ENCODE data around the gene F7. TPM values are rescaled to one million over a fixed set of nuclear protein-coding genes. Genes with fewer than 3 reads are reported as not detected.

The F7 gene
- total RNA-seq, 1 experiment from 2014 or later: not detected

GRCh38 chr13:113074876-113075275, 30.7 kb upstream of the F7 start:
- H3K36me3 ChIP-seq (ENCODE audit: control insufficient read depth, insufficient read depth, low read length): no peaks in the 10 kb centered on the region
- BruUV-seq (replicated peaks): no TSS peak
- intact Hi-C loops (cut with micrococcal nuclease; ENCODE audit: unreplicated experiment) (no loop called here), in situ Hi-C loops (cut with HindIII; ENCODE audit: low pct_unique_long_range_greater_than_20kb, low sequenced_read_pairs) (no loop called here)
- H3K27ac ChIP-seq (ENCODE audit: low read length): no peak overlapping the region
- ATAC-seq: no peak
- no peaks in the 10 kb centered on the region for H3K9me3 ChIP-seq (ENCODE audit: control insufficient read depth, insufficient read depth, low read depth, low read length)
- H3K4me1 ChIP-seq (ENCODE audit: control insufficient read depth, insufficient read depth, low read length): no peaks in the 10 kb centered on the region
- POLR2A ChIA-PET: interaction anchor here (0.7 kb wide), 1 partner anchor 134 kb away, joined by 6 read pairs; the partner anchor contains the start of gene PCID2
- CTCF ChIA-PET: interaction anchor here (0.5 kb wide), 1 partner anchor 220 kb away, joined by 4 read pairs; no protein-coding TSS in a partner anchor
- DNase-seq (ENCODE audit: low read depth, low spot score): no peak
- H3K27me3 ChIP-seq (ENCODE audit: control insufficient read depth, insufficient read depth, low read length): no peaks in the 10 kb centered on the region
- H3K4me3 ChIP-seq (ENCODE audit: low read depth in 2 of 2, low read length in 2 of 2): no peak overlapping the region
- no peak for TF ChIP-seq CTCF (IDR thresholded peaks at IDR 0.05)
- no peak for TF ChIP-seq REST (IDR thresholded peaks at IDR 0.05; ENCODE audit: insufficient read depth in 1 of 2, low read depth in 2 of 2, low read length in 1 of 2)
- no peak for TF ChIP-seq TCF7L2 (IDR thresholded peaks at IDR 0.05; ENCODE audit: low read depth, low read length)
- no peak for TF ChIP-seq SIN3A (IDR thresholded peaks at IDR 0.05; ENCODE audit: borderline replicate concordance, insufficient read depth, low read depth, low read length)
- TF ChIP-seq POLR2AphosphoS5 (IDR thresholded peaks at IDR 0.05; ENCODE audit: low read depth, low read length): no peak

- H3K27ac ChIP-seq (ENCODE audit: low read length): no peak overlapping the region
- TF ChIP-seq CTCF (IDR thresholded peaks at IDR 0.05): no peak
- H3K4me3 ChIP-seq (ENCODE audit: low read depth in 2 of 2, low read length in 2 of 2): no peak overlapping the region
- no peak for DNase-seq (ENCODE audit: low read depth, low spot score)
- CTCF ChIA-PET: no interaction called here
- no peaks in the 10 kb centered on the region for H3K9me3 ChIP-seq (ENCODE audit: control insufficient read depth, insufficient read depth, low read depth, low read length)
- H3K4me1 ChIP-seq (ENCODE audit: control insufficient read depth, insufficient read depth, low read length): no peaks in the 10 kb centered on the region
- intact Hi-C loops (cut with micrococcal nuclease; ENCODE audit: unreplicated experiment) (no loop called here), in situ Hi-C loops (cut with HindIII; ENCODE audit: low pct_unique_long_range_greater_than_20kb, low sequenced_read_pairs) (no loop called here)
- BruUV-seq (replicated peaks): no TSS peak
- H3K36me3 ChIP-seq (ENCODE audit: control insufficient read depth, insufficient read depth, low read length): no peaks in the 10 kb centered on the region
- H3K27me3 ChIP-seq (ENCODE audit: control insufficient read depth, insufficient read depth, low read length): no peaks in the 10 kb centered on the region
- ATAC-seq: no peak
- POLR2A ChIA-PET: no interaction called here
Observed at GRCh38 chr13:113075711-113076110, 29.9 kb upstream of the F7 start.

Data from Panc1 (cell line).